Measurements from ENCODE around the gene RBFOX1.

DNA sequence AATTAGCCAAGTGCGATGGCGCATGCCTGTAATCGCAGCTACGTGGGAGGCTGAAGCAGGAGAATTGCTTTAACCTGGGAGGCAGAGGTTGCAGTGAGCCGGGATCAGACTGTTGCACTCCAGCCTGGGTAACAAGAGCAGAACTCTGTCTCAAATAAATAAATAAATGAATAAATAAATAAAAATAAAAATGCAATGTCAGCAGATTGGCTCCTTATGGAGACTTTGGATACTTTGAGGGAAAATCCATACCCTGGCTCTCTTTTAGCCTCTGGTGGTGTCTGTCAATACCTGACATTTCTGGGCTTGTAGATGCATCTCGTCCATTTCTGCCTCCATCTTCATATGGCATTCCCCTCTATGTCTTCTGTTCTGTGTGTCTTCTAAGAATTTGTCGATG, 66.7 kb downstream of the RBFOX1 start:
- no peak for TF ChIP-seq POLR2AphosphoS5 (IDR thresholded peaks at IDR 0.05; ENCODE audit: borderline replicate concordance, low read depth, low read length)
- no peak for TF ChIP-seq EZH2 (IDR thresholded peaks at IDR 0.05)
